ENCODE measurements around the gene CYB5B. TPM values are rescaled to one million over a fixed set of nuclear protein-coding genes. Genes with fewer than 3 reads are reported as not detected.

The CYB5B gene
- total and polyA plus RNA-seq, 2 donors (not counting 1 experiment from before 2014, with no cell fraction given): 87.4 to 220 TPM

DNA sequence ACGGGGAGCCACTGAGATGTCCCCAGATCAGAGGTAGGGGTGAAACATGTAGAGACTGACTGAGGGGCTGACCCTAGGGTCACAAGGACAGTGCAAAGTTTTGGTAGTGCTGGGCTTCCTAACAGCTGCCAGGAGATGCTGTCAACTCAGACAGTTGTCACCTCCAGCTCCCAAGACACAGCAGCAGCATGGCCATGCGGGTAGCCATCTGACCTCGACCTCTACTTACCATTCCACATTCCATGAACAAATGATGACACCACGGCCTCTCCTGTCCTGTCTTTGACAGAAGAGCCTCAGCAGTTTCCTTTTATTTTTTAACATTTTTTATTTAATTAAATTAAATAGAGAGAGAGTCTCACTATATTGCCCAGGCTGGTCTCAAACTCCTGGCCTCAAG lies 76.1 kb downstream of the CYB5B start:
- DNase-seq (ENCODE audit: low read depth in 2 of 2): no peak
- Histone ChIP-seq H3K36me3 (ENCODE audit: control insufficient read depth, insufficient read depth, low read length) (no peaks in the 10 kb centered on the region), H3K4me1 (ENCODE audit: control insufficient read depth, extremely low read depth, insufficient read depth, low read length) (no peaks in the 10 kb centered on the region), H3K9me3 (ENCODE audit: control insufficient read depth, insufficient read depth, low read depth, low read length) (no peaks in the 10 kb centered on the region), H4K20me1 (ENCODE audit: control insufficient read depth, extremely low read depth, insufficient read depth, low read length) (no peaks in the 10 kb centered on the region), H3K4me2 (ENCODE audit: extremely low read depth, insufficient read depth, low read length) (no peak overlapping the region), H3K27me3 (ENCODE audit: control insufficient read depth, insufficient read depth, low read length) (no peaks in the 10 kb centered on the region), H3K27ac (ENCODE audit: insufficient read depth, low read length) (no peak overlapping the region), H3K79me2 (ENCODE audit: control insufficient read depth, insufficient read depth, low read length) (no peaks in the 10 kb centered on the region), H2AFZ (ENCODE audit: low read length) (no peak overlapping the region), H3K9ac (ENCODE audit: insufficient read depth, low read length) (no peak overlapping the region), H3K4me3 (replicated peaks in 1 of 4; ENCODE audit: control extremely low read depth in 1 of 4, insufficient read depth in 1 of 4, low read depth in 3 of 4, low read length in 4 of 4) (no peak overlapping the region)
- TF ChIP-seq CTCF (conservative IDR thresholded peaks at IDR 0.05 in 1 of 2, IDR thresholded peaks at IDR 0.05 in 1 of 2; ENCODE audit: low read depth in 1 of 2, low read length in 2 of 2) (no peak), EZH2 (IDR thresholded peaks at IDR 0.05; ENCODE audit: low read length, missing control alignments) (no peak)

DNA sequence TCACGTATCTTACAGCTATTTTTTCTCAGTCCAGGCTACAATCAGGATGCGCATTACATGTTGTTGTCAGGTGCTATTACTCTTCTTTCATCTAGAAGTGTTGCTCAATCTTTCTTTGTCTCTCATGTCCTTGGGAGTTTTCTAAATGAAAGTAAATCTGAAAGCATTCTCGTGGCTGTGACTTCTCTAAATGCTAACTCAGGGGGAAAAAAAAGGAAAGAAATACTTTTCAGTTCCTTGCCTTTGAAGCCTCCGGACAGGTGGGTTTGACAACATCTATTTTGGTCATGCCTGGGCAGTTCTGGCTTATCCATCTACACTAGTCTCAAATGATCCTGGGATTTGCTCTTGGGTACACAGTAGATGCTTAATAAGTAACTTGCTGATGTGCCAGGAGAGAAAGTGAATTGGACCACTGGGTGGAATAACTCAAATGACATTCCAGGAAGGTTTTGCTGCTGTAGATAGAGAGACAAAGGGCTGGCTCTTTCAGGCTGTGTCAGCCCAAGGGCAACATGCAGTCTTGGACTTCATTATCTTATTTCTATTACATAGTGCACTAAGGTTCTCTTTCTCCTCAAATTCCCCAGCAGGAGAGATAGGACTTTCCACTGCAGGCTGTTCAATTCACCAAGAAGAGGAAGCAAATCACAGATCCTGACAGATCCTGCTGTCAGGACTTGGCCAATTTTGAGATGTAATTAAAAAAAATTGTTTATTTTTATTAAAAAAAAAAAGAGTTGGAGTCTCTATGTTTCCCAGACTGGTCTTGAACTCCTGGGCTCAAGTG lies 77.7 kb downstream of the CYB5B start:
- Histone ChIP-seq H3K9me3 (ENCODE audit: control insufficient read depth, insufficient read depth, low read depth, low read length) (no peaks in the 10 kb centered on the region), H3K79me2 (ENCODE audit: control insufficient read depth, insufficient read depth, low read length) (no peaks in the 10 kb centered on the region), H3K9ac (ENCODE audit: insufficient read depth, low read length) (no peak overlapping the region), H3K4me2 (ENCODE audit: extremely low read depth, insufficient read depth, low read length) (no peak overlapping the region), H3K27me3 (ENCODE audit: control insufficient read depth, insufficient read depth, low read length) (no peaks in the 10 kb centered on the region), H3K36me3 (ENCODE audit: control insufficient read depth, insufficient read depth, low read length) (no peaks in the 10 kb centered on the region), H4K20me1 (ENCODE audit: control insufficient read depth, extremely low read depth, insufficient read depth, low read length) (no peaks in the 10 kb centered on the region), H3K4me1 (ENCODE audit: control insufficient read depth, extremely low read depth, insufficient read depth, low read length) (no peaks in the 10 kb centered on the region), H3K27ac (ENCODE audit: insufficient read depth, low read length) (no peak overlapping the region), H3K4me3 (replicated peaks in 1 of 4; ENCODE audit: control extremely low read depth in 1 of 4, insufficient read depth in 1 of 4, low read depth in 3 of 4, low read length in 4 of 4) (no peak overlapping the region), H2AFZ (ENCODE audit: low read length) (no peak overlapping the region)
- DNase-seq (ENCODE audit: low read depth in 2 of 2): no peak
- TF ChIP-seq CTCF (conservative IDR thresholded peaks at IDR 0.05 in 1 of 2, IDR thresholded peaks at IDR 0.05 in 1 of 2; ENCODE audit: low read depth in 1 of 2, low read length in 2 of 2) (no peak), EZH2 (IDR thresholded peaks at IDR 0.05; ENCODE audit: low read length, missing control alignments) (no peak)

DNA sequence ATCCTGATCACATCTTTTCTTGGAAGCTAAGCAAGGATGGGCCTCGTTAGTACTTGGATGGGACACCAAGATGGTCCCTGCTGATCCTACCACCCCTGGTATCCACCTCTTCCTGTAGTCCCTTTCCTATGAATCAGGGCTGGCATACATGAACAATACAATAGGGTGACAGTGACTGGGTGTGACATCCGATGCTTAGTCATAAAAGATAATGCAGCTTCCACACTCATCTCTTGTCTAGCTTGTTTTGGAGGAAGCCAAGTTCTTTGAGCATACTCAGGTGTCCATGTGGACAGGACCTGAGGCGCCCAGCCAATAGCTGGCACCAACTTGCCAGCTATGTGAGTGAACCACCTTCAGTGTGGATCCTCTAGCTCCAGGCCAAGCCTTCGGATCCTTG lies 78.8 kb downstream of the CYB5B start:
- TF ChIP-seq CTCF (conservative IDR thresholded peaks at IDR 0.05 in 1 of 2, IDR thresholded peaks at IDR 0.05 in 1 of 2; ENCODE audit: low read depth in 1 of 2, low read length in 2 of 2) (no peak), EZH2 (IDR thresholded peaks at IDR 0.05; ENCODE audit: low read length, missing control alignments) (no peak)
- Histone ChIP-seq H2AFZ (ENCODE audit: low read length) (no peak overlapping the region), H3K27ac (ENCODE audit: insufficient read depth, low read length) (no peak overlapping the region), H3K27me3 (ENCODE audit: control insufficient read depth, insufficient read depth, low read length) (no peaks in the 10 kb centered on the region), H3K9me3 (ENCODE audit: control insufficient read depth, insufficient read depth, low read depth, low read length) (no peaks in the 10 kb centered on the region), H3K9ac (ENCODE audit: insufficient read depth, low read length) (no peak overlapping the region), H3K4me3 (replicated peaks in 1 of 4; ENCODE audit: control extremely low read depth in 1 of 4, insufficient read depth in 1 of 4, low read depth in 3 of 4, low read length in 4 of 4) (no peak overlapping the region), H3K36me3 (ENCODE audit: control insufficient read depth, insufficient read depth, low read length) (no peaks in the 10 kb centered on the region), H3K4me1 (ENCODE audit: control insufficient read depth, extremely low read depth, insufficient read depth, low read length) (no peaks in the 10 kb centered on the region), H3K4me2 (ENCODE audit: extremely low read depth, insufficient read depth, low read length) (no peak overlapping the region), H3K79me2 (ENCODE audit: control insufficient read depth, insufficient read depth, low read length) (no peaks in the 10 kb centered on the region), H4K20me1 (ENCODE audit: control insufficient read depth, extremely low read depth, insufficient read depth, low read length) (no peaks in the 10 kb centered on the region)
- no peak for DNase-seq (ENCODE audit: low read depth in 2 of 2)

Measured in fibroblast of lung (primary cell).